Lung (tissue), 12 donors: ENCODE measurements around the gene CTBS. TPM values are rescaled to one million over a fixed set of nuclear protein-coding genes. Genes with fewer than 3 reads are reported as not detected.

Source experiments
- ATAC-seq: fragments of 200-7000 bp; cut with Tn5 transposase; one replicate; pipeline ENCODE4 v1.9.1; 2020; ENCODE audit warnings: moderate number of reproducible peaks; ENCODE audit not compliant: insufficient read depth, low FRiP score
- DNase-seq, 3 donors: peaks; one replicate each; pipeline ENCODE4 v3.0.0-alpha.2; 2013 to 2017
- H3K27ac ChIP-seq, 2 donors: one replicate each; pipeline ENCODE4 v1.5.1; 2013; ENCODE audit warnings: mild to moderate bottlenecking in 2 of 2, moderate library complexity in 2 of 2, control low read depth in 1 of 2, inconsistent platforms in 1 of 2, low read depth in 1 of 2, low read length in 1 of 2
- H3K27me3 ChIP-seq, 3 donors: one replicate each; pipeline ENCODE4 v1.5.1; 2013; ENCODE audit warnings: low read length in 2 of 3; ENCODE audit not compliant: control insufficient read depth in 3 of 3, insufficient read depth in 3 of 3
- H3K36me3 ChIP-seq, 4 donors: one replicate each; pipeline ENCODE4 v1.5.1; 2013; ENCODE audit warnings: low read length in 4 of 4, mild to moderate bottlenecking in 1 of 4, moderate library complexity in 1 of 4; ENCODE audit not compliant: control insufficient read depth in 4 of 4, insufficient read depth in 4 of 4
- H3K4me1 ChIP-seq, 5 donors: one replicate each; pipeline ENCODE4 v1.5.1; 2013; ENCODE audit warnings: low read length in 5 of 5, mild to moderate bottlenecking in 2 of 5, moderate library complexity in 1 of 5; ENCODE audit not compliant: control insufficient read depth in 5 of 5, insufficient read depth in 5 of 5
- H3K4me3 ChIP-seq: one replicate; pipeline ENCODE4 v1.5.1; 2013; ENCODE audit warnings: mild to moderate bottlenecking, control low read depth, moderate library complexity
- H3K9ac ChIP-seq, 2 donors: one replicate each; pipeline ENCODE4 v1.5.1; 2013; ENCODE audit warnings: low read length in 2 of 2, control low read depth in 1 of 2; ENCODE audit not compliant: insufficient read depth in 1 of 2
- H3K9me3 ChIP-seq, 4 donors: one replicate each; pipeline ENCODE4 v1.5.1; 2013; ENCODE audit warnings: low read length in 3 of 4, mild to moderate bottlenecking in 1 of 4, moderate library complexity in 1 of 4; ENCODE audit not compliant: control insufficient read depth in 4 of 4, insufficient read depth in 3 of 4
- WGBS, 2 donors: extraction: QIAGEN DNeasy Blood & Tissue Kit; methylation state at CpG; one replicate each; pipeline ENCODE4 v1.1.7; 2013; 5-methylcytosine and 5-hydroxymethylcytosine counted together
- polyA plus RNA-seq, 2 donors: library from polyadenylated mRNA; stranded (reverse); fragments of 200-250 nt; gene quantifications; one replicate each; pipeline ENCODE4 v1.2.1, GENCODE V29; 2013
- total RNA-seq, 2 donors: library from RNA; depleted of rRNA in 1 of 2; stranded (reverse); fragments of >200 nt in 1 of 2; gene quantifications; one replicate each; pipeline ENCODE4 v1.2.1, GENCODE V29; 2014 to 2021
- TF ChIP-seq, protein P1 (sequence below): IDR thresholded peaks from 2 replicates; pipeline ENCODE4 v1.5.1; 2012; ENCODE audit warnings: mild to moderate bottlenecking; ENCODE audit errors: control extremely low read depth, extremely low read depth
- donor health status: control.
- donor health status: control.
- donor health status: Bipolar disorder and iron deficiency.
- donor health status: healthy.
- donor health status: DM: yes; HTN: yes; CAD: no.

Gene CTBS
- total and polyA plus RNA-seq, 4 donors: 7.7 to 22.6 (median 19.9) TPM

DNA sequence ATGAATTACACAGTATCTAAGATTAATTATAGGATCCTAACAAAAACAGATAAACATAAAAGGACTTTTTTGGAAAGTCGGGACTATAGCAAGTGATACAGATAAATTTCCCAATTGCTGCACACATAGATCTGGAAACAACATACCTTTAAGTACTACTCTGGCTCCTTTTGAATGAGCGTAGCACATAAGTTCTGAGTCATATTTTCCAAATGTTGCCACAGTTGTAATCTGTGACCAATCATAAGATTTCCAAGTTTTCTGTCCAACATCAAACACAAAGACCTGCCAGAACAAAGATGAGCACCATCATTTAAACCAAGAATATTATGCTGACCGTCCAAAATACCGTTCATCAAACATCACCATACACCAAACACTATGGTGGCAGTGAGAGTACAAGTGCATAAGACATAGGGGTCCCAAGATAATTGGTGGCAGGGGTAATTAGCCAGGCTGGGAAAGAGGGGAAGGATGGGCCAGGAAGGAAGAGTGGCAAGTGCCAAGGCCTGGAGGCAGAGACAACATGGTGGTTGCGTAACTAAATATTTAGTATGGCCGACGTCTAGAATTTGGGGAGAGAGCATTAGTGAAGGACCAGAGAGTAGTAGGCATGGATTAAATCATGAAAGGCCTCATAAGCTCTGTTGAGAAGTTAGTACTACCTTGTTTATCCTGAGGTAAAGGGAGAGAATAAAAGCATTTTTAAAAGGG lies 3.6 kb downstream of the CTBS start:
- no peak for DNase-seq
- WGBS, 2 donors: 80 to 89% methylated on average over 7 of the region's 7 CpGs
- no peak for ATAC-seq
- Histone ChIP-seq H3K4me3 (no peak overlapping the region), H3K27me3 (no peaks in the 10 kb centered on the region), H3K36me3 (peaks cover 0 to 6% (median 5%) of the 10 kb centered on the region in 4 donors), H3K27ac (no peak overlapping the region), H3K4me1 (peaks cover 0 to 9% (median 5%) of the 10 kb centered on the region in 5 donors), H3K9me3 (no peaks in the 10 kb centered on the region), H3K9ac (no peak overlapping the region)
- TF ChIP-seq, protein P1, sequence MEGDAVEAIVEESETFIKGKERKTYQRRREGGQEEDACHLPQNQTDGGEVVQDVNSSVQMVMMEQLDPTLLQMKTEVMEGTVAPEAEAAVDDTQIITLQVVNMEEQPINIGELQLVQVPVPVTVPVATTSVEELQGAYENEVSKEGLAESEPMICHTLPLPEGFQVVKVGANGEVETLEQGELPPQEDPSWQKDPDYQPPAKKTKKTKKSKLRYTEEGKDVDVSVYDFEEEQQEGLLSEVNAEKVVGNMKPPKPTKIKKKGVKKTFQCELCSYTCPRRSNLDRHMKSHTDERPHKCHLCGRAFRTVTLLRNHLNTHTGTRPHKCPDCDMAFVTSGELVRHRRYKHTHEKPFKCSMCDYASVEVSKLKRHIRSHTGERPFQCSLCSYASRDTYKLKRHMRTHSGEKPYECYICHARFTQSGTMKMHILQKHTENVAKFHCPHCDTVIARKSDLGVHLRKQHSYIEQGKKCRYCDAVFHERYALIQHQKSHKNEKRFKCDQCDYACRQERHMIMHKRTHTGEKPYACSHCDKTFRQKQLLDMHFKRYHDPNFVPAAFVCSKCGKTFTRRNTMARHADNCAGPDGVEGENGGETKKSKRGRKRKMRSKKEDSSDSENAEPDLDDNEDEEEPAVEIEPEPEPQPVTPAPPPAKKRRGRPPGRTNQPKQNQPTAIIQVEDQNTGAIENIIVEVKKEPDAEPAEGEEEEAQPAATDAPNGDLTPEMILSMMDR: no peak

DNA sequence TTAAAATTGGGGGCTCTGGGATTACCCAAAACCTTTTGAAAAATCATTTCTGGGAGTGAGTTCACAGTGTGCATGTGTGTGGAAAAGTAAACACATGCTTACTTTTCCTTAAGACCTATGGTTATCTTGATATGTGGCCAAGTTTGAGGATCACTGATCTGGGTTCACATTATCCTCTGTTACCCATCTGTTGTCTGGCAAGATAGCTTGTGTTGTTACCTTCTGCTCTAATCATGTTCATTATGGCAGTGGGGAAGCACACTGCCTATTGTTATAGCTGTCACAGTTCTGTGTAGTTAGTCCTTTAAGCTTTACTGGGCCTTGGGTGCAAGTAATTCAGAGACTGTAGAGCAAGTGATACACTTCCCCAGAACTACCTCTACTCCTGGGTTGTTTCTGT lies 5.0 kb downstream of the CTBS start:
- Histone ChIP-seq H3K4me3 (no peak overlapping the region), H3K4me1 (peaks cover 0 to 9% (median 5%) of the 10 kb centered on the region in 5 donors), H3K9me3 (no peaks in the 10 kb centered on the region), H3K9ac (no peak overlapping the region), H3K36me3 (peaks cover 0 to 10% (median 5%) of the 10 kb centered on the region in 4 donors), H3K27me3 (no peaks in the 10 kb centered on the region), H3K27ac (no peak overlapping the region)
- TF ChIP-seq, protein P1: no peak
- ATAC-seq (no peak), DNase-seq (no peak)

DNA sequence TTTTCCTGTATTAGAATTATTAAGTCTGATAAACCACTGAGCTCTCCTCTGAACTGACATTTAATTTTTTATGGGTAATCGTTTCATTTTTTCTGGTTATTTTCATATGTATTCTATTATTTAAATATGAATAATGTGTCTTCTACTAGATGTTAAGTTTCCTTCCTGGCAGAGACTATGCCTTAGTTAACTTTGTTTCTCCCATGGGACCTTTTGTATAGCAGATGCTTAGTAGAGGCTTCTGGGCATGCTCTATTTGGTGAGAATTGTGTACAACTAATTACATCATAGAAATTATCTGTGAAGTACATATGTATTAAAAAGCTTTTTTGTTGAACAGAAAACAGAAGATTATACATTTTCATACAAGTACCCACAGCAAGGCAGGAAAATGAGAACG lies 23.4 kb downstream of the CTBS start:
- no peaks in the 10 kb centered on the region for H3K9me3 ChIP-seq
- H3K9ac ChIP-seq: no peak overlapping the region
- H3K27me3 ChIP-seq: no peaks in the 10 kb centered on the region
- ATAC-seq (no peak), DNase-seq (no peak)
- H3K36me3 ChIP-seq: no peaks in the 10 kb centered on the region
- TF ChIP-seq, protein P1: no peak
- no peak overlapping the region for H3K4me3 ChIP-seq
- no peak overlapping the region for H3K27ac ChIP-seq
- H3K4me1 ChIP-seq: no peaks in the 10 kb centered on the region
- WGBS, 2 donors: 94 to 99% methylated on average over 2 of the region's 2 CpGs

GRCh38 chr1:84541679-84542078 lies 32.6 kb downstream of the CTBS start:
- H3K4me3 ChIP-seq: no peak overlapping the region
- ATAC-seq: no peak
- no peaks in the 10 kb centered on the region for H3K4me1 ChIP-seq
- no peaks in the 10 kb centered on the region for H3K27me3 ChIP-seq
- peaks cover 0 to 9% (median 2%) of the 10 kb centered on the region in 4 donors for H3K36me3 ChIP-seq
- WGBS, 2 donors: 83 to 90% methylated on average over 4 of the region's 4 CpGs
- DNase-seq: no peak
- no peak overlapping the region for H3K9ac ChIP-seq
- no peak overlapping the region for H3K27ac ChIP-seq
- no peaks in the 10 kb centered on the region for H3K9me3 ChIP-seq
- TF ChIP-seq, protein P1: no peak
